ENCODE measurements around the gene NPAT. TPM values are rescaled to one million over a fixed set of nuclear protein-coding genes. Genes with fewer than 3 reads are reported as not detected.

Gene NPAT
- total RNA-seq, 2 experiments from 2014 or later: 25.4 to 28.9 TPM

- intact Hi-C loops (cut with DNase I, micrococcal nuclease): no loop called here
- peak overlapping the region; percentile 21 for H3K4me3 Mint-ChIP-seq
- TF ChIP-seq CTCF (IDR thresholded peaks at IDR 0.05): no peak
- H3K36me3 ChIP-seq (ENCODE audit: insufficient read depth, low read length): peaks cover 81% of the 10 kb centered on the region
- peaks cover 17% of the 10 kb centered on the region for H3K4me1 ChIP-seq (ENCODE audit: insufficient read depth, low read length)
- H3K4me1 Mint-ChIP-seq (ENCODE audit: low read depth): peaks cover 66% of the 10 kb centered on the region
- no peaks in the 10 kb centered on the region for H3K27me3 ChIP-seq (ENCODE audit: control insufficient read depth in 1 of 2, insufficient read depth in 2 of 2, low read length in 2 of 2)
- no peak overlapping the region for H3K4me3 ChIP-seq (ENCODE audit: low read length)
- H3K9me3 Mint-ChIP-seq: peaks cover 3% of the 10 kb centered on the region
- H3K27ac ChIP-seq (ENCODE audit: low read depth in 1 of 2, low read length in 2 of 2): no peak overlapping the region
- H3K36me3 Mint-ChIP-seq (ENCODE audit: low read depth): peaks cover 96% of the 10 kb centered on the region
- H3K27ac Mint-ChIP-seq: peak overlapping the region; percentile 66
- DNase-seq (no peak), ATAC-seq (ENCODE audit: poor library complexity) (no peak)
- no peaks in the 10 kb centered on the region for H3K27me3 Mint-ChIP-seq
- ChIA-PET CTCF (no interaction called here), POLR2A (interaction anchor here (1.4 kb wide), 1 partner anchor 8 kb away, joined by 3 read pairs; no protein-coding TSS in a partner anchor)
- peaks cover 9 to 21% of the 10 kb centered on the region in 2 experiments for H3K9me3 ChIP-seq (ENCODE audit: control insufficient read depth in 1 of 2, insufficient read depth in 1 of 2, low read length in 2 of 2)
Measured at GRCh38 chr11:108210441-108210840, 12.0 kb downstream of the NPAT start.

- Mint-ChIP-seq H3K27ac (no peak overlapping the region), H3K4me3 (no peak overlapping the region), H3K27me3 (no peaks in the 10 kb centered on the region), H3K4me1 (ENCODE audit: low read depth) (peaks cover 62% of the 10 kb centered on the region), H3K9me3 (peaks cover 3% of the 10 kb centered on the region), H3K36me3 (ENCODE audit: low read depth) (peaks cover 100% of the 10 kb centered on the region)
- Histone ChIP-seq H3K4me3 (ENCODE audit: low read length) (no peak overlapping the region), H3K4me1 (ENCODE audit: insufficient read depth, low read length) (peaks cover 29% of the 10 kb centered on the region), H3K27ac (ENCODE audit: low read depth in 1 of 2, low read length in 2 of 2) (no peak overlapping the region), H3K27me3 (ENCODE audit: control insufficient read depth in 1 of 2, insufficient read depth in 2 of 2, low read length in 2 of 2) (no peaks in the 10 kb centered on the region), H3K36me3 (ENCODE audit: insufficient read depth, low read length) (peaks cover 90% of the 10 kb centered on the region), H3K9me3 (ENCODE audit: control insufficient read depth in 1 of 2, insufficient read depth in 1 of 2, low read length in 2 of 2) (peaks cover 9 to 28% of the 10 kb centered on the region in 2 experiments)
- intact Hi-C loops (cut with DNase I, micrococcal nuclease): no loop called here
- POLR2A ChIA-PET: interaction anchor here (1.0 to 1.1 kb wide), 2 partner anchors 31 to 44 kb away, joined by 3 read pairs; no protein-coding TSS in a partner anchor
- CTCF ChIA-PET: interaction anchor here (0.6 to 1.4 kb wide), 3 partner anchors 11 to 112 kb away, joined by 3 to 4 read pairs (median 3); no protein-coding TSS in a partner anchor
- ATAC-seq (ENCODE audit: poor library complexity) (no peak), DNase-seq (no peak)
- no peak for TF ChIP-seq CTCF (IDR thresholded peaks at IDR 0.05)
Measured at GRCh38 chr11:108207683-108208060, 14.8 kb downstream of the NPAT start.

- no peak for TF ChIP-seq CTCF (IDR thresholded peaks at IDR 0.05)
- ATAC-seq (ENCODE audit: poor library complexity) (no peak), DNase-seq (no peak)
- H3K27me3 Mint-ChIP-seq: no peaks in the 10 kb centered on the region
- Histone ChIP-seq H3K27me3 (ENCODE audit: control insufficient read depth in 1 of 2, insufficient read depth in 2 of 2, low read length in 2 of 2) (no peaks in the 10 kb centered on the region), H3K27ac (ENCODE audit: low read depth in 1 of 2, low read length in 2 of 2) (no peak overlapping the region), H3K4me3 (ENCODE audit: low read length) (no peak overlapping the region), H3K4me1 (ENCODE audit: insufficient read depth, low read length) (peaks cover 33% of the 10 kb centered on the region), H3K36me3 (ENCODE audit: insufficient read depth, low read length) (peaks cover 91% of the 10 kb centered on the region), H3K9me3 (ENCODE audit: control insufficient read depth in 1 of 2, insufficient read depth in 1 of 2, low read length in 2 of 2) (peaks cover 9 to 28% of the 10 kb centered on the region in 2 experiments)
- ChIA-PET POLR2A (interaction anchor here (0.6 to 1.7 kb wide), 6 partner anchors 10 to 79 kb away, joined by 3 to 10 read pairs (median 4); partner anchors contain the start of genes ATM and NPAT), CTCF (interaction anchor here (1.1 to 1.4 kb wide), 2 partner anchors 10 to 89 kb away, joined by 3 to 4 read pairs; no protein-coding TSS in a partner anchor)
- peaks cover 98% of the 10 kb centered on the region for H3K36me3 Mint-ChIP-seq (ENCODE audit: low read depth)
- H3K27ac Mint-ChIP-seq: no peak overlapping the region
- H3K4me3 Mint-ChIP-seq: no peak overlapping the region
- intact Hi-C loops (cut with DNase I, micrococcal nuclease): no loop called here
- H3K9me3 Mint-ChIP-seq: peaks cover 3% of the 10 kb centered on the region
- H3K4me1 Mint-ChIP-seq (ENCODE audit: low read depth): peaks cover 63% of the 10 kb centered on the region
Measured at GRCh38 chr11:108206969-108207682, 15.3 kb downstream of the NPAT start.

All from CD4-positive, alpha-beta T cell (primary cell).